Measurements from ENCODE around the gene EXOC7.

The EXOC7 gene

DNA sequence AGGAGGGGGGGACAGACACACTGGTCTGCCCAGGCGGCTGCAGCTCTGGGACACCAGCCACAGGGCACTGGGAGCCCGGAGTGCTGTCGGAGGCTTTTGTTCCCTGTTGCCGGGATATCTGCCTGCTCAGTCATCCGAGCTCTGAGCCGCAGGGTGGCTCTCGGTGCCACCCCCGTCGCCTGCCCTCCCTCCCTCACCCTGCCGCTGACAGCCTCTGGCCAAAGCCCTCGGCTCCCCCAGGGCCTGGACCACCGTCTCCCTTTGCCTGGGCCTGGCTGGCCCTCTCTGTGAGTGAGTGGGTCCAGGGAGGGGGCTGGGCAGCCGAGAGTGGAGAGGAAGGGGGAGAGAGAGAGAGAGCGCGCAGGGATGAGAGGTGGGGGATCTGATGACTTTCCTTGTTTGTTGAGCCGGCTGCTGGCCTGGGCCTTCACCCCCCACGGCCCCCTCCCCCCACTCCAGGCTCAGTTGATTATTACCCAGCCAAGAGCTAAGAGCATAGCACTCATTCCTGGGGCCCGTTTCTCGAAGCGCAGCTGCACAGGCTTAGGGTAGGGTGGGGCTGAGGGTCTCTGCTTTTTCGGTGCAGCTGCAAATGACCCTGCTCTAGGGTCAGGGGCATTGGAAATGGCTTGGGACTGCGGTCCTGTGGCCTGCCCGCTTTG lies 34.8 kb upstream of the EXOC7 start:
- no peak for DNase-seq

DNA sequence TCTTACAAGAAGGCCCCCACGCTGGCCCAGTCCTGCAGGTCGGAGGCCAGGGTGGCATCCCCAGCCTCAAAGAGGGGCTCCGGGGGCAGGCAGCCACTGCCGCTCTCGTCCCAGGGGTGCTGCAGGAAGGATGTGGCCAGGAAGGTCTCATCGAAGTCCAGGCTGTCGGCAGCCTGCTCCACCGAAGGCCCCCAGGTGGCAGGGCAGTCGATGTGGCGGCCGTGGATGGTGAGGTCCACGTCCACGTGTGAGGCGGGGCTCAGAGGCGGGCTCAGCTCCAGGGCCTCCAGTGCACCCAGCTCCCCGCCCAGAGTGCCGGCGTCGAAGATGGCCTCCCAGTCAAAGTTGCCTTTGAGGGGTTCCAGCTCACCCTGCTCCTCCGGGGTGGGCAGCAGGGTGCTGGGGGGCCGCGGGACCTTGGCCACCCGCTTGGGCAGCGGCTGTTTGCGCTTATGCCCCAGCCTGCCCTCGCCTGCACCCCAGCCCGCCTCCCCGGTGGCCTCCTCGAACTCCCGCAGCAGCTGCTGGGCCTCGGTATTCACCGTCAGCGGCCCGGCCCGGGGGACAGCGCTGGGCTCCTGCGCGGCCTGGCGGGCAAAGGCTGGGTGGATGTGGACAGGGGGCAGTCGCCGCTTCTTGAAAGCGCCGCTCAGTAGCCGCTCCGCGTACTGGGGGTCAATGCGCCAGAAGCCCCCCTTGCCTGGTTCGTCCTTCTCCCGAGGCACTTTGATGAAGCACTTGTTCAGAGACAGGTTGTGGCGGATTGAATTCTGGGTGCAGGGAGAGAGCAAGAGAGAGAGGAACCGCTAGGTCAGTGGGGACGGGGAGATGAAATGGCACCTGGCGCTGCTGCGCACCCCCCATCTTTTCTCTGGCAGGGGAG lies 34.0 kb upstream of the EXOC7 start:
- no peak for DNase-seq

DNA sequence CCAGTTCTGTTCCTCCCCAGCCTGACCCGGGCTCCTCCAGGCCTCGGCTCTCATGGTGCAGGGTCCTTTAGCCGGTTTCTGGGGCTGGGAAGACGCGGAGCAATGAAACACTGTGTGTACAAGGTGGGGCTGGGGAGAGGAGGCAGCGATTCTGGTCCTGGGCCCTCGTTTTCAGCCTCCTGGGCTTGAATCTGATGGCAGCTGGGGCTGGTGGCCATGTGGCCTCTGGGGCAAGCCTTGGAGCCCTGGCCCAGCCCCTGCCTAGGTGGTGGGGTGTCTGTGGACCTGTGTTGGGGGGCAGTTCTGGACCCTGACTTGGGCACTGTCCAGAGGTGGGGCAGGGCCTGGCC lies 33.4 kb upstream of the EXOC7 start:
- no peak for DNase-seq

DNA sequence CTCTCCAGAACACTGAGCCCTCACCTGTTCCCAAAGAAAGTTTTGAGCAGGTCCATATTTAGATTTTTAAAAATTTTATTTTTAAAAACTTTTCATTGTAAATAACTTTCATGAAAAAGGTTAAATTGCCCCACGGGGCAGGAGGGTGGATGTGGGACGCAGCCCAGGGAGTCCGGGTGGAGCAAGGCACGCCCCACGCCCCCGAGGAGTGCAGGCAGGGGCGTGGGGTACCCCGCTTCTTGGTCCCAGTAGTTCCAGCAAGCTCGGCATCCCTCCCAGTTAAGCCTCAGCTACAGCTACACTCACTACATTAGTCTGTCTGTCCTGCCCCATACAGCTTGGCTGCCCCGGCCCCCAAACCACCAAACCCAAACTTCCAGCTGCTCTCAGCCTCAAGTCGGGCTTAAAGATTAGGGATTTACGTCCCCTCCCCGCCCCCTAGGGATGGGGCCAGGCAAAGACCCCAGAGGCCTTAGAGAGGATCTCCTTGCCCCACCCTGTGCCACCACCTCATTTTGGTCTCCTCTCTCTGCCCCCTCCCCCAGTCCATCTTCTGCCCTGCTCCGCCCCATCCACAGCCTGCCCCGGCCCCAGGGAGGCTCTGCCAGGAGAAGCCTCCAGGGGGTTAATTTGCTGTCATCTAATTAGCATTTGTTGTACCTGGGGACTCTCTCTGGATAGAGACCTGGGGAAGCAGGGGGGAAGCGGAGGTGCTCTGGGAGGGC lies 32.9 kb upstream of the EXOC7 start:
- DNase-seq: no peak

DNA sequence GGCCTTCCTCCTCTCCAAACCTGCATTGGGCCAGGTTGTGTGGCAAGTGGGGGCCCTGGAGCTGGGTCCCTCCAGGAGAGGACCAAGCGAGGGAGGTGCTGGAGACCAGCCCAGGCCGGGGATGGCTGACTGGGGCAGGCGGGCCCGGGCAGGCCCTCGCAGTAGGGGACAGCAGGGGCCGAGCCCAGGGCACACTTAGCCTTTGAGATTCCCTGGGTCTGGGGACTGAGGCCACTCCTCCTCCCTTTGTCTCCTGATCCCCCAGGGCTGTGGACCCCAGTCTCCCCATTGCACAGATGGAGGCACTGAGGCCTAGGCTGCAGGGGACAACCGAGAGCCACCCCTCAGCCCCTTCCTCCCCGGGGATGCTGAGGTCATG lies 32.2 kb upstream of the EXOC7 start:
- DNase-seq: no peak

DNA sequence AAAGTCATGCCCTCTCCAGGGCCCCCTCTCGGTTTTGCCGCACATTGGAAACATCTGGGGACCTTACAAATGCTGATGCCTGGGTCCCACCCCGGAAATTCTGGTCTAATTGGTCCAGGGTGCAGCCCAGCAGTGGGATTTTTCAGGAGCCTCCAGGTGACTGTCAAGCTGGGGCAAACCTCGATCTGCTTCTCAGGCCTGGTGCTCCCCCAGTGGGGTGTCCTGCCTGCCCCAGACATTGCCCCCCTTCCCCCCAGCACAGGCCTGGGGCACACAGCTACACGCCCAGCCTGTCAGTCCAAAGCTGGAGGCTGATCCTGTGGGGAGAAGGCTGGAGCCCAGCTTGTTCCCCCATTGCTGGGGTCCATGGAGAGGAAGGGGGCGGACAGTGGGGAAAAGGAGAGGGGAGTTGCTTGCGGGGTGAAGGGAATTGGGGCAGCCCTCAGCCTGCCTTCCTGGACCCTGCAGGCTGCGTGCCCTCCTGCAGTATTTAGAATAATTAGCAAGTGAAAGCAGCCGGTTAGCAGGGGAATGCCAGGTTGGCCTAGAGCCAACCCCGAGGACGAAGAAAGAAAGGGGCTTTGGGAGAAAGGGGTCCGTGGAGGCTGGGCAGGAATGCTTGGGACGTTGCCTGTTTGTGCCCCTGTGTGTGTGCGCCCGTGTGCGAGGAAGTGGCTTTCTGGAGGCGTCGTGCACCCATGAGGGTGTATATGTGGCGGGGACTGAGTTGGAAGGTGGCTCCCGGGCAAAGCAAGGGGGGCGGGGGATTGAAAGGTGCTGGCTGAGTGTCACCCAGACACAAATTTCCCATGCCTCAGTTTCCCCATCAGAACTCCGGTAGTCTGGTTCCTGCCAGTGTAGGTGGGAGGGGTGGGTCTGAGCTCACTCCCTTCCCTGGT lies 31.6 kb upstream of the EXOC7 start:
- no peak for DNase-seq

DNA sequence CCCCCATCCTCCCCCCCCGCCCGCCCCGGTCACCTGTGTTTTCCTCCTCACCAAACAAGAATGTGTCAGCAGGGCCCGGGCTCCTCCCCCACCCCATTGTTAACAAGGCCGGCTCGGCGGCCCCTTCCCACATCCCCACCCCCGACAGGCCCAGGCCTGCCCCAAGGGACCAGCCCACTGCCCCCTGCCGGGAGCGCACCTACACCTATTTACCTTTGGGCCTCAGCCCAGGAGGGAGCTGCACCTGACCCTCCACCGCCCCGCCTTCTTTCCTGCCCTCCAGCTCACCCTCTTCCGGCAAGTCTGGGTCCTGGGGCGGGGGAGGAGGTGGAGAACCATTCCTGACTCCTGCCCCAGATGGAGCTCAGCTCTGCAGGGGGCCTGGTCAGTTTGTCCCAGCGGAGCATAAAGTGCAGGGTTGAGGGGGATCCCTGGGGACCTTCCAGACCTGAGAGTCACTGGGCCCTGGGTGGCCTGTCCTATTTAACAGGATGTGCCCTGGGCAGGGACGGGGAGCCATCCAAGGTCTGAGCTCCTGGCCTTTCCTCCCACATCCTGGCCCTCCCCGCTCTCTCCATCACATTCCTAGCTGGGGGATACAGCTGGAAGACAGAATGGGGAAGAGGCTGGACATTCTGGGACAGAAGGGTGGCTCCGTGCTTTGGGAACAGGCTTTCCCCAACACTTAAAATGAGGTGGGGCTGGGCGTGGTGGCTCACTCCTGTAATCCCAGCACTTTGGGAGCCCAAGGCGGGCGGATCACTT lies 29.2 kb upstream of the EXOC7 start:
- DNase-seq: no peak

DNA sequence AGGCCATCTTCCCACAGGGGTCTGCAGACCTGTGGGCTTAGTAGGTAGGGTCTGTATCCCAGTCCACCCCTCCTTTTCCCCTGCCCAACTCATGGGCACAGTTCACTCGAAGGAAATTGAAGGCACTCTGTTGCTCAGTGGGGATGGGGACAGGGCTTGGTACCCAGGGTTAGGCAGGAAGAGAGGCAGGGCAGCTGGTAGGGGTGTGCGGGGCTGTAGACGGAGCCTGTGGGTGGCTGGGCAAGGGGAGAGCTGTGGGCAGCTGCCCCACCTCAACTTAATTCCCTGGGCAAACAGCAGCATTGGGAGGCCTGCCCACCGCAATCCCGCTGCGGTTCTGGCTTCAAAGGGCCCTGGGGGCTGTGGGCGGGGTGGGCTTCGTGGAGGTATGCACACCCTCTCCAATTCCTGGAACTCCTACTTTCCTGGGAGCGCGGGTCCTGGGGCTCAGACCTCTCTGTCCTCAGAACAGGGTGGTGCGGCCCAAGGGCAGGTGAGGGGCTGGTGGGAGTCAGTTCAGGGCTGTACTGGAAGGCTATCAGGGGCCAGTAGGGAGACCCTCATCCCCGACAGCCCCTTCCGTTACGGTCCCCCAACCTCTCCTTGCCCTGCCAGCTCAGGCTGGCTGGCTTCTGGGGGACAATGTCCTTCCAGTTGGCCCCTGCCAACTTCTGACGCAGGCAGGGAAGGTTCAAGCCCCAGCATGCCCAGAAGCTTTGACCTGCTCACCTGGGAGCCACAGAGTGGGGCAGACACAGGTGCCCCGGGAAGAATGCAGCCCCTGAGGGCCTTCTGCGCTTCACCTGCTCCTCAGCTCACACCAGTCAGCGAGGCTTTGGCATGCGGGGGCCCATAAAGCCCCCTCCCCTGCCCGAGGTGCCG lies 28.3 kb upstream of the EXOC7 start:
- no peak for DNase-seq

DNA sequence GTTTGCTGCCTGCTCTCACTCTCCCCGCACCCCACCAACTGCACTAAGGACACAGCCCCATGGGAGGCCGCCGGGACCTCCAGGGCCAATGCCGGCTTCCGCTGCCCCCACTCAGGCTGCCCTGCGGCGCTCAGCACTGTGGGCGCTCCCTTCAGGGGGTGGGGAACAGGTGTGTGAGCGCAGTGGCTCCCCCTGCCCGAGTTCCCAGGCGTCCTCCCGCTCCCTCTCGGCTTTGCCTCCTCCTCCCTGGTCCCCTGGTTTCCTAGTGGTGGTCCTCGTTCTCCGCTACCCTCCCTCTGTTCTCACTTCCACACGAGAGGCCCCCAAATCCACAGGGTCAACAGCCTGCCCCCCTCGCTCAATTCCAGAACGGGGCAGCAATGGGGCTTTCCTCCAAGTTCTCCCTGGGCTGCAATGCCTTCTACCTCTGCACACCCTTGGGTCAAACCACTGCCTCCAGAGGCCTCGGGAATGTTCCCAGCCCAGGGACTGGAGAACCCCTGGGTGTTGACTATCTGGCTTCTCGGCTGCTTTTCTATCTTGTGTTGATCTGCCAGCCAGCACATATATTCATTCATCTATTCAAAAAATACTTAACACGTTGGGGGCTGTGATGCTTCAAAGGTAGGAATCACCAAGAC lies 27.6 kb upstream of the EXOC7 start:
- DNase-seq: no peak

DNA sequence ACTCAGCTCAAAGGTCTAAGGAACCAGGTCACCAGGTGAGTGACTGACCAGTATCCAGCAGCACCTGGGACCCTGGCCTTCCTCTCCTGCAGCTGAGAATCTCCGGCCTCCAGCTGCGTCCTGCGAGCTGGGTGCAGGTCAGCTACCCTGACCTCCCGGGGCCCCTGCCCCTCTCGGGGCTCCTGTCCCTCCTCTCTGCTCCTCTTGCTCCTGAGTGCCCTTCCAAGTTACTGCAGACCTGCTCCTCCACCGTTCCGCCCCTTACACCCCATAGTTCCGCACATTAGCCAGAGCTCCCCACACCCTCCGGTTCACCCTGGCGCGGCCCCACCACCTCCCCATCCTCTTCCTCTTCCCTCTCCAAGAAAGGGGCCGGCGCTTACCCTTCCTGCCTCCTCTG lies 26.9 kb upstream of the EXOC7 start:
- no peak for DNase-seq

DNA sequence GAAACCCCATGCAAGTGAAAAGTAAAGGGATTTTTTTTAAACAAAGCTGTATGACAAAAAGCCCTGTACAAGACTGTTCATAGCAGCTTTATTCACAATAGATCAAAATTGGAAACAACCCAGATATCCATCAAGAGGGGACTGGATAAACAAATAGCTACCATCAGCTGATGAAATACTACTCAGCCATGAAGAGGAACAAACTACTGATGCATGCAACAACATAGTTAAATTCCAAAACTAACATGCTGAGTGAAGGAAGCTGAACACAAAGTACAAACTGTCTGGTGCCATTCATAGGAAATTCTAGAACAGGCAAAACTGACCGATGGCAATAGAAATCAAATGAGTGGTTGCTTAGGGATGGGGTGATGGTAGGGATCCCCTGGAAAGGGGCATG lies 22.3 kb upstream of the EXOC7 start:
- no peak for DNase-seq

DNA sequence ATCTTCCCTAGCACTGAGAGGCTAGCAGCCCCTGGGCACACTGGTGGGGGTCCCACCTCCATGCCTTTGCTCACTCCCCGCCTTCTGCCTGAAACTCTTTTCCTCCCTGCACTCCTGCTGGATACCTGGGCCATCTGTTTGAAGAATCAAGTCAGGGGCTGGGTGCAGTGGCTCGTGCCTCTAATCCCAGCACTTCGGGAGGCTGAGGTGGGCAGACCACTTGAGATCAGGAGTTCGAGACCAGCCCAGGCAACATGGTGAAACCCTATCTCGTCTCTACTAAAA lies 21.7 kb upstream of the EXOC7 start:
- no peak for DNase-seq

DNA sequence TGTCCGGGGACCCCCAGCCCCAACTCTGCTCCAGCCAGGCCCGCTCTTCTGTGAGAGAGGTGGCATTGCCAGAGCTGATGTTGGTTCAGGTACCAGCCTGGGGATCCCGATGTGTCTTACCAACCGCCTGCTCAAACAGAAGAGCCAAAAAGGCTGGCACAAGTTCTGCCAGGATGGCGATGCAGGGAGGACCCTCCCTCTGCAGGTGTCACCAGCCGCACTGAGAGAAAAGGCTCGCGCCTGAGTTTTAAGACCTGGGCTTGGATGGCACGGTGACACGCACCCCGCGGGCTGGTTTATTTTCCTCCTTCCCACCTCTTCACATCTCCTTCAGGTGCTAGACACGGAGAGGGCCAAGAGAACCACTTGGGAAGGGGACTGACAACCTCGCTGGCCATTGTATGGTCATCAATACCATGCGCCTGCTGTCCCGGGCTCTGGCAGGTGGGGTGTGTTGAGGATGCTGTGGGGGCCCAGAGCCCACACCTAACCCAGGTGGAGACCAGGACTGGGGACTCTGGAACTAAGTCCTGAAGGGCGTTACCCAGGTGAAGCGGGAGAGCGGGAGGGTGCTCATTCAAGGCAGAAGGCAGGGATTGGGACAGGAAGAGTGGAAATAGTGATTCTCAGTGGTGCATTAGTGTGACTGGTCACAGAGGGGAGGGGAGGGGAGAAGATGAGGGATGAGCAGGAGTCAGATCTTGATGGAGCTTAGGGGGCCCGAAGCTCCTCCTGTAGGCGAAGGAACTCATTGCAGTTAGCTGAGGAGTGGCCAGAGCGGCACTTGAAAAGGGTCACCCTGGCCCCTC lies 21.2 kb upstream of the EXOC7 start:
- DNase-seq: no peak

DNA sequence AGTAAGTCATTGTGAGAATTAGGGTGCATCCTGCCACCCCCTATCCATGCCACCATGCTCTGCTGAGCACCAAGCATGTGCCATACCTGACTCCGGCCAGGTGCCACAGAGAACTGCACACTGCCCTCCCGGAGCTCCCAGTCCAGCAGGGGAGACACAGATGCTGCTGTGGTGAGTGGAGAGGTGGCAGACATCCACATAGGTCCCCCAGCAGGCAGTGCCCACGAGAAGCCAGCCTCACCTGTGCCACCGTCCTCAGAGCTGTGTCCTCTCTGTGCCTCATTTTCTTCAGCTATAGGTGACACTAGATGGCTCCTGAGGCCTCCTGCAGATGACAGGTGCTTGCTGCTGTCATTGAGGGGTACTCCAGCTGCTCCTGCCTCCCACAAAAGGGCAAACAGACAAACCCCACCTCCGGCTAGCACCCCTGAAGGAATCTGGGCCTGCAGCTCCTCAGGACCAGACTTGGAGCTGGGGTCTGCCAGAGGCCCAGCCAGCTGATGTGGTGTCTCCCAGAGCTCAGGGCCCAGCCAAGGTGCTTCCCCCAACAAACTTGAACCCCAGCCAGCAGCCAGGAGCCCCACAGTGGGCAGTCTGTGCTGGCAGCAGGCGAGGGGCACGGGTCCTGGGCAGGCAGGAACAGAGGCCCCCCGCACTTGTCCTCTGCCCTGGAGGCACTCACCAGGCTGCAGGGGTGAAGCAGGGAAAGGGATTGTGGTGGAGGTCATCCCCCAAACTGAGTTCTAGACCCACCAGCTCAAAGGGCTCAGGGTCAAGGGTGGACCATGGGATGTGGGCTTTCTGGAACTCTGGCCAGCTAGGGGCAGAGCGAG lies 20.4 kb upstream of the EXOC7 start:
- no peak for DNase-seq

DNA sequence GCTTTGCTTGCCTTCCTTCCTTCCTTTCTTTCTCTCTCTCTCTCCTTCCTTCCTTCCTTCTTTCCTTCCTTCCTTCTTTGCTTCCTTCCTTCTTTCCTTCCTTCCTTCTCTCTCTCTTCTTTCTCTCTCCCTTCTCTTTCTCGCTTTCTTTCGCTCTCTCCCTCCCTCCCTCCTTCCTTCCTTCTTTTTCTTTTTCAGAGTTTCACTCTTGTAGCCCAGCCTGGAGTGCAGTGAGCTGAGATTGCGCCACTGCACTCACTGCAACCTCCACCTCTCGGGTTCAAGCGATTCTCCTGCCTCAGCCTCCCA lies 19.6 kb upstream of the EXOC7 start:
- DNase-seq: no peak

DNA sequence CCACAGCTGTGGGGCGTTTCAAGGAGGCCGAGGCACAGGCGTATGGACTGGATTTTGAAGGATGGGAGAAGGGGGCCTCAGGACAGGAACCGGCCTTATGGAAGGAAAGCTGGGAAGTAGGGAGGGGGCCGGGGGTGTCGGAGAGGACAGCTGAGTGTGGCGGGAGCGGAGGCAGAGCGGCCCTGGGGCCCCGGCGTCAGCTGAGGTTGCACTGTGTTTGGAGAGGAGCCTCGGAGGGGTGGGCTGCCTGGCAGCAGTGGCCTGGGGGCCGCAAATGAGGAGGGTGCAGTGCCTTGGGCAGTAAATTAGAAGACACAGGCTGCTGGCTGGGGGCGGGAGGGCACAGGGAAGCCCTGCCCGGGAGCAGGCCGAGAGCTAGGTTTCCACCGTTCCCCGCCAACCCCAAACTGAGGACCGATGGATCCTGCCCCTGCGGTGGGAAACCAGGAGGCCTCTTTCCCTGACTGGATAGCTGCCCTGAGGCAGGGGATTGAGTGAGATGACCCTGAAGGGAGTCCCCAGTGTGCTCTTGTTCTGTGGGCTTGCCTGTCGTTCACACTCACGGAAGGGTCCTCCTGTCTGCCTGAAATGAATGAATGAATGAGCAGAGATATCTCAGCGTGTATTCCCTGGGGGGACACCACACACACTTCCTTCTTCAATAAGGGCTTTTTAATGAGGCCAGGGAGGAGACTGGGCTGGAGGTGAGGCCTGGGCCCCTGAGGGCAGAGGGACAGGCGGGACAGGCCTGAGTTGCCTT lies 19.0 kb upstream of the EXOC7 start:
- DNase-seq: no peak

DNA sequence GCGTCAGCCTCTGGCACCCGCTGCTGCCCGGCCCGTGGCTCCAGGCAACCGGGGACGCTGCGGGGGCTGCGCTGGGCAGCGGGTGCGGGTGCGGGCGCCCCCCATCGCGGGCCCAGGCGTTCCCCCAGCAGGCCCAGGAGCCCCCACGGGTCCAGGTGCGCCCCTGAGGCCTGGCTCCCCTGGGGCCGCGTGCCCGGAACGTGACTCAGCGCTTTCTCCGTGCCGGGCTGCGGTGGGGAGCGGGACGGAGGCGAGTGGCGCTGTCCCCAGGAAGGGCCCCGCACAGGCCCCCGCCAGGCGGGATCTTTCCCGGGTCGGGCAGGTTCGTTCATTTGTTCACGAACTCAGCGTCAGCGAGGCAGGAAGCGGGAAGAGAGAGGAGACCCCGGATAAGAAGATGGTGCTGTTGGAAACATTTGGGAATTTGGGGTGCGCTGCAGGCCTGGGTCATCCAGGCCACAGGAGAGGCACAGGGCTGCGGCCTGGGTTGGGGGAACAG lies 18.4 kb upstream of the EXOC7 start:
- no peak for DNase-seq

DNA sequence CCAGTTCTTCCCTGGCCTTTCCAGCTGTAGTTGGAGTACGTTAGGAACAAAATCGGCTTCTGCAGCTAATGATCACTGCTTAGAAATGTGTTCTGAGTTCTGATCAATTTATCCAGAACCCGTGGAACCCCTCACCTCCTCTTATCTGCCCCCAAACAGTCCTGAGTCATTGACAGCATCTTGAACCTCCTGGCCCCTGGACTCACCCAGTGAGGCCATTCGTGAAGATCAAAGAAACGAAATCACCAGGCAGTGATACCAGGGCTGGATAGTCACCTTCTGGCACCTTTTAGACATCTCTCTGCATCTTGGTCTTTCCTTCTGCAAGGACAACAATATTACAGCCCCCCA lies 17.0 kb upstream of the EXOC7 start:
- DNase-seq: no peak

Data from activated CD4-positive, CD25-positive, alpha-beta regulatory T cell treated with anti-CD3 and anti-CD28 coated beads, Interleukin-2, amount 50 U/mL, for 72 hours (primary cell).